ENCODE data around the gene SUGCT. TPM values are rescaled to one million over a fixed set of nuclear protein-coding genes. Genes with fewer than 3 reads are reported as not detected.

Gene SUGCT
- total RNA-seq, 1 experiment from 2014 or later: 5.4 TPM

- no peak overlapping the region for H2BK20ac ChIP-seq (ENCODE audit: low read depth, low read length, poor library complexity, severe bottlenecking)
- no peak overlapping the region for H2AK5ac ChIP-seq (ENCODE audit: insufficient read length, low read length)
- Mint-ChIP-seq H3K36me3 (ENCODE audit: insufficient read depth in 1 of 3, low read depth in 3 of 3) (peaks cover 0 to 4% (median 0%) of the 10 kb centered on the region in 3 experiments; a peak in 3 of 7 replicates), H3K27me3 (ENCODE audit: low read depth) (no peaks in the 10 kb centered on the region), H3K9me3 (peaks cover 7 to 10% of the 10 kb centered on the region in 2 experiments; a peak in 3 of 5 replicates), H3K4me3 (no peak overlapping the region), H3K4me1 (peaks cover 18 to 22% of the 10 kb centered on the region in 2 experiments), H3K27ac (peak overlapping the region in 1 of 3 experiments; percentile 14; a peak in 1 of 7 replicates)
- no peak overlapping the region for H2BK15ac ChIP-seq (ENCODE audit: low read depth, low read length)
- no peak overlapping the region for H2BK5ac ChIP-seq (ENCODE audit: insufficient read length, low read length)
- H3T11ph ChIP-seq (ENCODE audit: low read length): no peak overlapping the region
- H3K14ac ChIP-seq (ENCODE audit: insufficient read depth, low read length): no peak overlapping the region
- H3K9ac ChIP-seq (ENCODE audit: extremely low read depth, insufficient read length, low read length): no peak overlapping the region
- no peaks in the 10 kb centered on the region for H3K23me2 ChIP-seq (ENCODE audit: insufficient read length, low read depth, low read length, poor library complexity, severe bottlenecking)
- no peak overlapping the region for H2AFZ ChIP-seq (ENCODE audit: low read length)
- no peaks in the 10 kb centered on the region for H3K27me3 ChIP-seq (ENCODE audit: insufficient read depth, low read length)
- H4K91ac ChIP-seq (ENCODE audit: insufficient read length, low read depth, low read length): no peak overlapping the region
- no peak overlapping the region for H3K27ac ChIP-seq (ENCODE audit: insufficient read length, low read depth, low read length)
- H2BK12ac ChIP-seq (ENCODE audit: insufficient read length, low read depth, low read length): no peak overlapping the region
- no peaks in the 10 kb centered on the region for H3K9me3 ChIP-seq (ENCODE audit: control insufficient read depth, low read depth, low read length)
- H4K5ac ChIP-seq (ENCODE audit: insufficient read length, low read depth, low read length): no peak overlapping the region
- H2BK120ac ChIP-seq (ENCODE audit: low read depth, low read length, poor library complexity, severe bottlenecking): no peak overlapping the region
- H3K4me1 ChIP-seq (ENCODE audit: insufficient read depth, low read length): no peaks in the 10 kb centered on the region
- no peak overlapping the region for H4K8ac ChIP-seq (replicated peaks; ENCODE audit: insufficient read length, low read depth, low read length)
- H3K56ac ChIP-seq (ENCODE audit: insufficient read length, low read depth, low read length): no peak overlapping the region
- no peaks in the 10 kb centered on the region for H3K79me2 ChIP-seq (ENCODE audit: insufficient read depth, low read length)
- no peak overlapping the region for H3K23ac ChIP-seq (ENCODE audit: insufficient read length, low read depth, low read length)
- H3K4ac ChIP-seq (ENCODE audit: low read depth, low read length): no peak overlapping the region
- H3K79me1 ChIP-seq (ENCODE audit: insufficient read depth, low read depth, low read length, poor library complexity, severe bottlenecking): no peaks in the 10 kb centered on the region
- no peak for DNase-seq
- no peak overlapping the region for H3K4me2 ChIP-seq (ENCODE audit: insufficient read depth, insufficient read length, low read length)
- H3K18ac ChIP-seq (ENCODE audit: insufficient read length, low read depth, low read length): no peak overlapping the region
- TF ChIP-seq, protein P1, sequence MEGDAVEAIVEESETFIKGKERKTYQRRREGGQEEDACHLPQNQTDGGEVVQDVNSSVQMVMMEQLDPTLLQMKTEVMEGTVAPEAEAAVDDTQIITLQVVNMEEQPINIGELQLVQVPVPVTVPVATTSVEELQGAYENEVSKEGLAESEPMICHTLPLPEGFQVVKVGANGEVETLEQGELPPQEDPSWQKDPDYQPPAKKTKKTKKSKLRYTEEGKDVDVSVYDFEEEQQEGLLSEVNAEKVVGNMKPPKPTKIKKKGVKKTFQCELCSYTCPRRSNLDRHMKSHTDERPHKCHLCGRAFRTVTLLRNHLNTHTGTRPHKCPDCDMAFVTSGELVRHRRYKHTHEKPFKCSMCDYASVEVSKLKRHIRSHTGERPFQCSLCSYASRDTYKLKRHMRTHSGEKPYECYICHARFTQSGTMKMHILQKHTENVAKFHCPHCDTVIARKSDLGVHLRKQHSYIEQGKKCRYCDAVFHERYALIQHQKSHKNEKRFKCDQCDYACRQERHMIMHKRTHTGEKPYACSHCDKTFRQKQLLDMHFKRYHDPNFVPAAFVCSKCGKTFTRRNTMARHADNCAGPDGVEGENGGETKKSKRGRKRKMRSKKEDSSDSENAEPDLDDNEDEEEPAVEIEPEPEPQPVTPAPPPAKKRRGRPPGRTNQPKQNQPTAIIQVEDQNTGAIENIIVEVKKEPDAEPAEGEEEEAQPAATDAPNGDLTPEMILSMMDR (conservative IDR thresholded peaks at IDR 0.05): no peak
- no peaks in the 10 kb centered on the region for H4K20me1 ChIP-seq (ENCODE audit: control insufficient read depth, insufficient read depth, insufficient read length)
Measured at GRCh38 chr7:40870108-40870507, 735.3 kb downstream of the SUGCT start.
